Heart left ventricle (tissue), 16 donors: ENCODE data around the gene PRAMEF12. TPM values are rescaled to one million over a fixed set of nuclear protein-coding genes. Genes with fewer than 3 reads are reported as not detected.

Source experiments
- ATAC-seq, 4 donors: fragments of 200-7000 bp; cut with Tn5 transposase; one replicate each; pipeline ENCODE4 v1.9.1; 2020 to 2022; ENCODE audit warnings: moderate library complexity in 4 of 4, mild to moderate bottlenecking in 3 of 4, moderate number of reproducible peaks in 1 of 4
- DNase-seq, 5 donors: peaks; one replicate each; pipeline ENCODE4 v3.0.0-alpha.2; 2020
- H3K27ac ChIP-seq, 12 donors: fragments of 200-600 bp; sonication (generic) in 4 of 12; one replicate each; pipeline versions ENCODE4 v1.5.0 to v1.8.0; 2016 to 2022; ENCODE audit warnings: mild to moderate bottlenecking in 2 of 12
- H3K27me3 ChIP-seq, 9 donors: fragments of 200-600 bp; sonication (generic) in 2 of 9; one replicate each; pipeline versions ENCODE4 v1.5.1 to v1.8.0; 2016 to 2022; ENCODE audit warnings: mild to moderate bottlenecking in 3 of 9
- H3K36me3 ChIP-seq, 9 donors: fragments of 200-600 bp; sonication (generic) in 2 of 9; one replicate each; pipeline versions ENCODE4 v1.5.0 to v1.8.0; 2018 to 2022; ENCODE audit warnings: mild to moderate bottlenecking in 2 of 9
- H3K4me1 ChIP-seq, 12 donors: fragments of 200-600 bp; sonication (generic) in 4 of 12; one replicate each; pipeline versions ENCODE4 v1.5.0 to v1.8.0; 2016 to 2022; ENCODE audit warnings: mild to moderate bottlenecking in 3 of 12
- H3K4me3 ChIP-seq, 12 donors: fragments of 200-600 bp; sonication (generic) in 4 of 12; one replicate each; pipeline versions ENCODE4 v1.5.0 to v1.8.0; 2017 to 2022; ENCODE audit warnings: mild to moderate bottlenecking in 9 of 12, moderate library complexity in 4 of 12
- H3K9me3 ChIP-seq, 12 donors: fragments of 200-600 bp; sonication (generic) in 4 of 12; one replicate each; pipeline versions ENCODE4 v1.5.0 to v1.8.0; 2016 to 2022; ENCODE audit warnings: mild to moderate bottlenecking in 1 of 12
- CTCF ChIP-seq, 12 donors: fragments of 200-600 bp; sonication (generic) in 4 of 12; IDR thresholded peaks; one replicate each; pipeline versions ENCODE4 v1.5.0 to v1.8.0; 2018 to 2022; ENCODE audit warnings: antibody characterized with exemption in 12 of 12, mild to moderate bottlenecking in 5 of 12
- POLR2A ChIP-seq, 2 donors: fragments of 450-650 bp; IDR thresholded peaks; one replicate each; pipeline ENCODE4 v1.6.1; 2017; ENCODE audit warnings: antibody characterized with exemption in 2 of 2, mild to moderate bottlenecking in 2 of 2, moderate library complexity in 2 of 2
- WGBS, 4 donors: extraction: QIAGEN DNeasy Blood & Tissue Kit in 2 of 4; methylation state at CpG; one replicate each; pipeline versions ENCODE4 v1.1.5 to v1.1.7; 2013 to 2018; 5-methylcytosine and 5-hydroxymethylcytosine counted together
- intact Hi-C, 10 donors: fragments of 100-400 bp; cut with DNase I; formaldehyde crosslinking; loops; one replicate each; pipeline versions ENCODE4 v1.11.1 to v1.14.2; 2022
- polyA plus RNA-seq, 2 donors: library from polyadenylated mRNA; stranded (reverse); fragments of 200-250 nt; gene quantifications; one replicate each; pipeline ENCODE4 v1.2.3, GENCODE V29; 2013
- total RNA-seq, 9 donors: library from RNA; depleted of rRNA in 2 of 9; stranded (reverse); fragments of >200 nt in 2 of 9; fragmentation: NEBNext Ultra II Directional in 3 of 9; extraction: Animal tissue kit (Norgen Biotek cat#: 25700) in 3 of 9; gene quantifications; one replicate each; pipeline versions ENCODE4 v1.1.0 to v1.2.4, GENCODE V29; 2016 to 2023
- donor health status: ischemic (EF 13 %, LVEDD 7.1; RV severe dilation, severe dysfunction).
- donor health status: healthy with polysubstance abuse.
- donor health status: DM: no; HTN: yes; CAD: no.
- donor health status: DM: no; HTN: no; CAD: no.
- donor health status: ischemic (EF 25% LVEDD 6.9; RV normal size, moderate dysfunction).
- donor health status: ischemic (EF 25% LVEDD 5.7; RV mildly dilated, moderate dysfunction).
- donor health status: healthy.
- donor health status: DM: yes; HTN: yes; CAD: no.
- donor health status: ischemic (EF 35%, LVEDD 5.7; RV mildly dilated, moderate dysfunction).
- donor health status: nonischemic (EF 11% LVEDD 7.7; RV severe dilation, severe dysfunction).
- donor health status: DM: yes; HTN: yes; CAD: no.
- donor health status: PGD.
- donor health status: ischemic (EF 29% LVEDD 5.4; RV normal size, mild dysfunction).
- donor health status: nonischemic (EF 23%, LVEDD 6.1; RV moderate dilation, normal function).

The PRAMEF12 gene
- total and polyA plus RNA-seq, 11 donors = not detected

GRCh38 chr1:12762766-12763165, 10.8 kb upstream of the PRAMEF12 start:
- Histone ChIP-seq H3K4me1 (no peaks in the 10 kb centered on the region), H3K36me3 (no peaks in the 10 kb centered on the region), H3K27ac (no peak overlapping the region), H3K4me3 (no peak overlapping the region), H3K27me3 (peaks cover 0 to 30% (median 5%) of the 10 kb centered on the region in 9 donors), H3K9me3 (peaks cover 0 to 3% (median 0%) of the 10 kb centered on the region in 12 donors)
- WGBS, 4 donors = 74 to 82% (median 79%) methylated on average over 7 of the region's 7 CpGs
- DNase-seq (no peak), ATAC-seq (no peak)
- intact Hi-C loops = no loop called here
- no peak for TF ChIP-seq POLR2A (IDR thresholded peaks at IDR 0.05)
- TF ChIP-seq CTCF (IDR thresholded peaks at IDR 0.05) = no peak

- Histone ChIP-seq H3K9me3 (peaks cover 0 to 3% (median 0%) of the 10 kb centered on the region in 12 donors), H3K27ac (no peak overlapping the region), H3K27me3 (peaks cover 0 to 31% (median 5%) of the 10 kb centered on the region in 9 donors), H3K4me3 (no peak overlapping the region), H3K36me3 (no peaks in the 10 kb centered on the region), H3K4me1 (no peaks in the 10 kb centered on the region)
- ATAC-seq (no peak), DNase-seq (no peak)
- no peak for TF ChIP-seq CTCF (IDR thresholded peaks at IDR 0.05)
- TF ChIP-seq POLR2A (IDR thresholded peaks at IDR 0.05) = no peak
- intact Hi-C loops = no loop called here
- WGBS, 4 donors = 70 to 75% (median 73%) methylated on average over 4 of the region's 4 CpGs
These were observed 10.1 kb upstream of the PRAMEF12 start for GRCh38 chr1:12763479-12763878.

- no peak for TF ChIP-seq CTCF (IDR thresholded peaks at IDR 0.05)
- TF ChIP-seq POLR2A (IDR thresholded peaks at IDR 0.05) = no peak
- H3K4me1 ChIP-seq = no peaks in the 10 kb centered on the region
- ATAC-seq (no peak), DNase-seq (no peak)
- no peak overlapping the region for H3K27ac ChIP-seq
- H3K9me3 ChIP-seq = peaks cover 0 to 3% (median 0%) of the 10 kb centered on the region in 12 donors
- intact Hi-C loops = no loop called here
- H3K27me3 ChIP-seq = peaks cover 0 to 33% (median 4%) of the 10 kb centered on the region in 9 donors
- no peak overlapping the region for H3K4me3 ChIP-seq
- no peaks in the 10 kb centered on the region for H3K36me3 ChIP-seq
- WGBS, 4 donors = 56 to 62% (median 61%) methylated on average over 5 of the region's 5 CpGs
These were observed 9.5 kb upstream of the PRAMEF12 start for GRCh38 chr1:12764016-12764415.

GRCh38 chr1:12769031-12769430, 4.5 kb upstream of the PRAMEF12 start:
- WGBS, 4 donors = 18 to 65% (median 55%) methylated on average over 2 of the region's 2 CpGs
- Histone ChIP-seq H3K4me1 (no peaks in the 10 kb centered on the region), H3K27me3 (peaks cover 0 to 42% (median 12%) of the 10 kb centered on the region in 9 donors), H3K4me3 (no peak overlapping the region), H3K27ac (no peak overlapping the region), H3K9me3 (peaks cover 0 to 3% (median 0%) of the 10 kb centered on the region in 12 donors), H3K36me3 (no peaks in the 10 kb centered on the region)
- DNase-seq (no peak), ATAC-seq (no peak)
- TF ChIP-seq CTCF (IDR thresholded peaks at IDR 0.05) = no peak
- TF ChIP-seq POLR2A (IDR thresholded peaks at IDR 0.05) = no peak
- intact Hi-C loops = no loop called here
